GM12874 (cell line): ENCODE data around the gene USP15.

ENCODE experiments used
- TF ChIP-seq, protein P1 (sequence below): IDR thresholded peaks from 2 replicates; pipeline ENCODE4 v1.5.1; 2011; ENCODE audit warnings: low read depth, mild to moderate bottlenecking, control low read depth, low read length, moderate library complexity; ENCODE audit not compliant: insufficient read depth

Gene USP15

GRCh38 chr12:62347922-62348650 lies 87.9 kb downstream of the USP15 start:
- TF ChIP-seq, protein P1, sequence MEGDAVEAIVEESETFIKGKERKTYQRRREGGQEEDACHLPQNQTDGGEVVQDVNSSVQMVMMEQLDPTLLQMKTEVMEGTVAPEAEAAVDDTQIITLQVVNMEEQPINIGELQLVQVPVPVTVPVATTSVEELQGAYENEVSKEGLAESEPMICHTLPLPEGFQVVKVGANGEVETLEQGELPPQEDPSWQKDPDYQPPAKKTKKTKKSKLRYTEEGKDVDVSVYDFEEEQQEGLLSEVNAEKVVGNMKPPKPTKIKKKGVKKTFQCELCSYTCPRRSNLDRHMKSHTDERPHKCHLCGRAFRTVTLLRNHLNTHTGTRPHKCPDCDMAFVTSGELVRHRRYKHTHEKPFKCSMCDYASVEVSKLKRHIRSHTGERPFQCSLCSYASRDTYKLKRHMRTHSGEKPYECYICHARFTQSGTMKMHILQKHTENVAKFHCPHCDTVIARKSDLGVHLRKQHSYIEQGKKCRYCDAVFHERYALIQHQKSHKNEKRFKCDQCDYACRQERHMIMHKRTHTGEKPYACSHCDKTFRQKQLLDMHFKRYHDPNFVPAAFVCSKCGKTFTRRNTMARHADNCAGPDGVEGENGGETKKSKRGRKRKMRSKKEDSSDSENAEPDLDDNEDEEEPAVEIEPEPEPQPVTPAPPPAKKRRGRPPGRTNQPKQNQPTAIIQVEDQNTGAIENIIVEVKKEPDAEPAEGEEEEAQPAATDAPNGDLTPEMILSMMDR, result no peak

- TF ChIP-seq, protein P1, result no peak
These were observed 90.3 kb downstream of the USP15 start for GRCh38 chr12:62350554-62350953.

- TF ChIP-seq, protein P1, result no peak
These were observed 91.1 kb downstream of the USP15 start for GRCh38 chr12:62351326-62351725.

DNA sequence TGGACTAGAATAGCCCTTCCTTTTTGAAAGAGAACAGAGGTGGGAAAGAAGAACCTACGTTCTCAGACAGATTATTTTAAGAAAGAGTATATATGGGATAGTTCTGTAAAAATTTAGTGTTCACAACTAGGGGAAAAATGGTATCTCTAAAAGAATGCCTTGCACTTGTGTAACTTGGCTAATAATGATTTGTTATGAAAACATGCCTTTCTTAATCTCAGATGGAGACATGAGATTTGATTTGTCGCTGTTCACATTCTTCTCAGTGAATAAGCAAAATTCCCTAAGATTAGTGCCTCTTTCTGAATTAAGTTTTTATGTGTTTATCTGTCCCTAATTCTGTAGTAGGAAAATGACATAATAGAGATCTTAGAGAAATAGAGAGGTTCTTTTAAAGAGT lies 100.8 kb downstream of the USP15 start:
- TF ChIP-seq, protein P1, result no peak

- TF ChIP-seq, protein P1, result no peak
These were observed 103.3 kb downstream of the USP15 start for GRCh38 chr12:62363506-62363905.

- TF ChIP-seq, protein P1, result no peak
These were observed 110.0 kb downstream of the USP15 start for GRCh38 chr12:62370189-62370588.

DNA sequence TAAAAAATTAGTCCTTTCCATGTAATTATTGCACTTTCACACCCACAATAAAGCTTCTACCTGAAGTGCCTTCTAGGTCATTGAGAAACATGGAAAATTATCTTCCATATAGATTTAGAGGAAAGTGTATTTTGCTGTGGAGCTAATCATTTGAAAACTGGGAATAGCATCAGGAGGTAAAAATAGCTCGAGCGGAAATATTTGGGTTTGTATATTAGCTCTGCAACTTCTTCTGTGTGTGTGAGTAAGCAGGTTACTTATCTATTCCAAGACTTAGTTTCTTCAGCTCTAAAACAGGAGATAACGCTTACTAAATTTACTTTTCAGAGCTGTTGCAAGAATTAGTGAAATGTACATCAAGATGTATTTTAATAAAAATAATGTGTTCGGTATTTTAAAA lies 111.5 kb downstream of the USP15 start:
- TF ChIP-seq, protein P1, result no peak

GRCh38 chr12:62372134-62372533 lies 111.9 kb downstream of the USP15 start:
- TF ChIP-seq, protein P1, result no peak
